ENCODE measurements around the gene MACROD2.

MACROD2 gene

GRCh38 chr20:14064333-14064732 is 69.0 kb downstream of the MACROD2 start:
- DNase-seq, result no peak

GRCh38 chr20:14064921-14065320 is 69.6 kb downstream of the MACROD2 start:
- DNase-seq, result no peak

- no peak for DNase-seq
Observed at GRCh38 chr20:14065774-14066173, 70.5 kb downstream of the MACROD2 start.

GRCh38 chr20:14067603-14068002 is 72.3 kb downstream of the MACROD2 start:
- no peak for DNase-seq

- no peak for DNase-seq
Observed at GRCh38 chr20:14069796-14070195, 74.5 kb downstream of the MACROD2 start.

- DNase-seq, result no peak
Observed at GRCh38 chr20:14093652-14094051, 98.3 kb downstream of the MACROD2 start.

GRCh38 chr20:14098261-14098660 is 102.9 kb downstream of the MACROD2 start:
- DNase-seq, result no peak

- no peak for DNase-seq
Observed at GRCh38 chr20:14113416-14113815, 118.1 kb downstream of the MACROD2 start.

- no peak for DNase-seq
Observed at GRCh38 chr20:14114065-14114704, 118.9 kb downstream of the MACROD2 start.

- no peak for DNase-seq
Observed at GRCh38 chr20:14116037-14116436, 120.7 kb downstream of the MACROD2 start.

GRCh38 chr20:14117768-14118167 is 122.5 kb downstream of the MACROD2 start:
- DNase-seq, result no peak

GRCh38 chr20:14126856-14127255 is 131.5 kb downstream of the MACROD2 start:
- no peak for DNase-seq

- no peak for DNase-seq
Observed at GRCh38 chr20:14127514-14128223, 132.4 kb downstream of the MACROD2 start.

GRCh38 chr20:14134004-14134403 is 138.7 kb downstream of the MACROD2 start:
- DNase-seq, result no peak

- no peak for DNase-seq
Observed at GRCh38 chr20:14142171-14142570, 146.9 kb downstream of the MACROD2 start.

- no peak for DNase-seq
Observed at GRCh38 chr20:14142964-14143627, 147.8 kb downstream of the MACROD2 start.

GRCh38 chr20:14148042-14148441 is 152.7 kb downstream of the MACROD2 start:
- DNase-seq, result no peak

- no peak for DNase-seq
Observed at GRCh38 chr20:14155361-14155760, 160.0 kb downstream of the MACROD2 start.

- DNase-seq, result no peak
Observed at GRCh38 chr20:14178528-14178927, 183.2 kb downstream of the MACROD2 start.

GRCh38 chr20:14178952-14179351 is 183.6 kb downstream of the MACROD2 start:
- DNase-seq, result no peak

- no peak for DNase-seq
Observed at GRCh38 chr20:14189794-14190402, 194.6 kb downstream of the MACROD2 start.

GRCh38 chr20:14191559-14191958 is 196.2 kb downstream of the MACROD2 start:
- no peak for DNase-seq

- DNase-seq, result no peak
Observed at GRCh38 chr20:14193443-14193842, 198.1 kb downstream of the MACROD2 start.

- no peak for DNase-seq
Observed at GRCh38 chr20:14193885-14194284, 198.6 kb downstream of the MACROD2 start.

Data from T-helper 1 cell (primary cell).